Amniotic epithelial cell (primary cell): ENCODE results near the gene P2RX6.
"Not testable (repeated sequence)": the region's sequence is repeated elsewhere in the genome, so short reads cannot be mapped to it uniquely, and the experiment has no call there.

Experiments used
- DNase-seq: peaks from one replicate; pipeline ENCODE4 v3.0.0-alpha.2; 2010; ENCODE audit warnings: low read depth

The P2RX6 gene

DNA sequence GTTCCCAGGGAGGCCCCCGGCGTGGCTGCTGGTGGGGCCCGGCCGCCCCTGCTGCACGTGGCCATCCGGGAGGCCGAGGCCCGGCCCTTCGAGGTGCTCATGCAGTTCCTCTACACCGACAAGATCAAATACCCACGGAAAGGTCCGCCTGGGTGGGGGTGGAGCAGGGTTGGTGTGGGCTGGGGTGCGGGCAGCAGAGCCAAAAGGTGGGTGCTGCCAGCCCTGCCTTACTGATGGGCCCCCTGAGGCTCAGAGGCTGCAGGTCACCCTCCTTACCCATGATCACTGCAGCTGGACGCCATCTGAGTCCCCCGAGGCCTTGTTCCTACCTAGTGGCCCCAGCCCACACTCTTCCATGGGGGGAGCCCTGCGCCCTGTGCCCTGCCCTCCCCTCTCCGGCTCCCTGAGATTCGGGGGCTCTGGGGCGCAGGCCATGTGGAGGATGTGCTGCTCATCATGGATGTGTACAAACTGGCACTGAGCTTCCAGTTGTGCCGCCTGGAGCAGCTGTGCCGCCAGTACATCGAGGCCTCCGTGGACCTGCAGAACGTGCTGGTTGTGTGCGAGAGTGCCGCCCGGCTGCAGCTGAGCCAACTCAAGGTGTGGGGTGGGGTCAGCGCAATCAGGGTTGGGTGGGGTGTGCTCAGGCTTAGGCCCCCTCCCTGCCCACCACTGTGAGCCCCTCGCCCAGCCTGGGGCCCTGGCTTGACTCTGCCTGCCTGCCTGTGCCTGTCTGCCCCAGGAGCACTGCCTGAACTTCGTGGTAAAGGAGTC lies 20.6 kb upstream of the P2RX6 start:
- no peak for DNase-seq

DNA sequence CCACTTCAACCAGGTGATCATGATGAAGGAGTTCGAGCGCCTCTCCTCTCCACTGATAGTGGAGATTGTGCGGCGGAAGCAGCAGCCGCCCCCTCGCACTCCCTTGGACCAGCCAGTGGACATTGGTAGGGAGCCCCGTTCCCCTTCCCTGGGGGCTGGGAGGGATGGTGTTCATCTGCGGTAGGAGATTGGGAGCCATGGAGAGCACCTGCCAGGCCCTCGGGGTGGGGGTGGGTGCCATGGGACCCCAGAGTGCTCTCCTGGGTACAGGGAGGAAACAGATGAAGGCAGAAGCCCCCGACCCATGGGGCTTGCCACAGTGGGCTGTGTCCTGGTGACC lies 20.1 kb upstream of the P2RX6 start:
- DNase-seq: no peak

DNA sequence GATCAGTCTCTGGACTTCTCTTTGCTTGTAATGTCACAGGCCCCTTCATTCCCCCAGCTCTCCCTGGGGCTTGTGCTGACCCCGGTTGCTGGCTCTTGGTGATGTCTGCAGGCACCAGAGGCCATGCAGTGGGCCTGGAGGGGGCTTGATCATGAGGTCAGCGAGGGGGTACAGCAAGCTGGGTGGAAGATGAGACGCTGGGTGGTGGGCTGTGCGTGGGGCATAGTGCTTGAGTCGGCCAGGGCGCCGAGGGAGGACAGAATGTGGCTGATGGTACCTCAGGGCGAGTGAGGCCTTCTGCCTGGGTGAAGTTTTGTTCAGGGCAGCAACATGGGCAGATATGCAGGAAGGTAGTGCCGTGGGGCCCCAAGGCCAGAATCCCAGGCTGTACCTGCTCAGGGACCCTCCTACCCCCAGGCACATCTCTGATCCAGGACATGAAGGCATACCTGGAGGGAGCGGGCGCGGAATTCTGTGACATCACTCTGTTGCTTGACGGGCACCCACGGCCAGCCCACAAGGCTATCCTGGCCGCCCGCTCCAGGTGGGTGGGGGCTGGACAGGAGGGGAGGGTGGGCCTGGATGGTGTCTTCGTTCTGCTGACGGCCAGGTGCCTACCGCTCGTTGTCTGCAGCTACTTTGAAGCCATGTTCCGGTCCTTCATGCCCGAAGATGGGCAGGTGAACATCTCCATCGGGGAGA lies 19.5 kb upstream of the P2RX6 start:
- no peak for DNase-seq

DNA sequence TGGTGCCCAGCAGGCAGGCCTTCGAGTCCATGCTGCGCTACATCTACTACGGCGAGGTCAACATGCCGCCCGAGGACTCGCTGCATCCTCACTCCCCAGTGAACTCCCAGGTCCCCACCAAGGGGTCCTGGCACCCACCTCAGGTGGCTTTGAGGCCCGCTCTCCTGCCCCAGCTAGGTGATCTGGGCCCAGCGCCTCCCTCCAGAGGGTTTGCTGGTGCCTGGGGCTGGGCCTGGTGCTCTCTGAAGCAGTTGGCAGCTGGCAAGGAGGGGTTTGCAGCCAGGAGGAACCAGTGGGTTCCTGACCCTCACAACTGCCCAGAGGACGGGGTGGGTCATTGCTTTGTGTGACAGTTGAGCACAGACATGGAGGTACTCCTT lies 18.9 kb upstream of the P2RX6 start:
- DNase-seq: no peak

DNA sequence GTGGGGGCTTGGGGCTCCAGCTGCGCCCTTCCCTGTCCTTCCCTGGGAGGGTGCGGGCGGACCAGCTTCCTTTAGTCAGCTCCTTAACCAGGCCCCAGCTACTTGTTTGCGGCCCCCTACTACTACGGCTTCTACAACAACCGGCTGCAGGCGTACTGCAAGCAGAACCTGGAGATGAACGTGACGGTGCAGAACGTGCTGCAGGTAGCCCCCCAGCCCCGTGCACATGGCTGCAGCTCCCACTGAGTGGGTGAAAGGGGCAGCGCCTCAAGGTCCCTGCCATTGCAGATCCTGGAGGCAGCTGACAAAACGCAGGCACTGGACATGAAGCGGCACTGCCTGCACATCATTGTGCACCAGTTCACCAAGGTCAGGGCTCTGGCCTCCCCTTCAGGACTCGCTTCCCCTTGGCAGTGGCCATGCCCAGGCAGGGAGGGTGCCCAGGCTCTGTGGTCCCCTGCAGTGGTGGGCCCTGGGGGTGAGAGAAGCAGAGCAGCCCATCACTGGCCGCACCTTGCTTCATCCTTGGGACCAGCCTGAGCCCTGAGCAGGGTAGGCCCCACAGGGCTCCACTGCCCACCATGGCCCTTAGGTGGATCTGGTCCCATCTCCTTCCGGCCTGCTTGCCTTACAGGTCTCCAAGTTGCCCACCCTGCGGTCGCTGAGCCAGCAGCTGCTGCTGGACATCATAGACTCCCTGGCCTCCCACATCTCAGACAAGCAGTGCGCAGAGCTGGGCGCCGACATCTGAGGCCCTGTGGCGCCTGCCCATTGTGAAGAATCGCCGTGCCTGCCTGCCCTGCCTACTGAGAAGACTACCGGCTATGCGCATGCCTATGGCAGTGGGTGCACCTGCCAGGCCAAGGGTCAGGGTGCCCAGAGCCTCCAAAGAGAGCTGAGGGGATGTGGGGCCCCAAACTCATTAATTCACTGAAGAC lies 18.1 kb upstream of the P2RX6 start:
- DNase-seq: no peak

DNA sequence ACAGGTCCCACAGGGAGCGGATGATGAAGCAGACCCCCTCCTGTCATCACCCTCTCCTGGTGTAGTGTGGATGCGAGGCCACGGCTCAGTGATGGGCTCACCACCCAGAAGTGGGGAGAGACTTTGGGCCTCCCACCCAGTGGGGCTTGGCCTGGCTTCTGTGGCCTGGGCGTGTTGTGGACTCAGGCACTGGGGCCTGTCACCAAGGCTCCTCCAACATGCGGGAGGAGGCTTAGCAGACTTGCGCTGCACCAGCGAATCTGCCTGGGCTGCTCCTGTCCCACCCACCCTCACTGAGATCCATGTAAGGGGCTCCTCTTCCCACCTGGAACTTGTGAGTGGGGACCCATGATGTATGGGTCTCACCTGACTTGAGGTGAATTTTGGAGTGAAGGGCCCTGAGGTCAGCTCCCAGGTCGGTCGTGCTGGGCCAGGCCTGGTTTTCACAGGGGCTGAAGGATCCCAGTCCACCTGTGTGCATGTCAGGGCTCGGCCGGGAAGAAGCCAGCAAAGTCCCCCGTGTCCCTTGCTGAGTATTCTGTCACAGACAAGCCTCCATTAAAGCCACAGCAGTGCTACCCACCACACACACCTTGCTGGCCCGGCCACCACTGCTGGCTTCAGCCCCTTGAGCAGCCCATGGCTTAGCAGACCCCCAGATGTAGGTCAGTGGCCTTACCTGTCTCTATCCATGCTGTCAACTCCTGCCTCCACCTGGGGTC lies 17.3 kb upstream of the P2RX6 start:
- no peak for DNase-seq

DNA sequence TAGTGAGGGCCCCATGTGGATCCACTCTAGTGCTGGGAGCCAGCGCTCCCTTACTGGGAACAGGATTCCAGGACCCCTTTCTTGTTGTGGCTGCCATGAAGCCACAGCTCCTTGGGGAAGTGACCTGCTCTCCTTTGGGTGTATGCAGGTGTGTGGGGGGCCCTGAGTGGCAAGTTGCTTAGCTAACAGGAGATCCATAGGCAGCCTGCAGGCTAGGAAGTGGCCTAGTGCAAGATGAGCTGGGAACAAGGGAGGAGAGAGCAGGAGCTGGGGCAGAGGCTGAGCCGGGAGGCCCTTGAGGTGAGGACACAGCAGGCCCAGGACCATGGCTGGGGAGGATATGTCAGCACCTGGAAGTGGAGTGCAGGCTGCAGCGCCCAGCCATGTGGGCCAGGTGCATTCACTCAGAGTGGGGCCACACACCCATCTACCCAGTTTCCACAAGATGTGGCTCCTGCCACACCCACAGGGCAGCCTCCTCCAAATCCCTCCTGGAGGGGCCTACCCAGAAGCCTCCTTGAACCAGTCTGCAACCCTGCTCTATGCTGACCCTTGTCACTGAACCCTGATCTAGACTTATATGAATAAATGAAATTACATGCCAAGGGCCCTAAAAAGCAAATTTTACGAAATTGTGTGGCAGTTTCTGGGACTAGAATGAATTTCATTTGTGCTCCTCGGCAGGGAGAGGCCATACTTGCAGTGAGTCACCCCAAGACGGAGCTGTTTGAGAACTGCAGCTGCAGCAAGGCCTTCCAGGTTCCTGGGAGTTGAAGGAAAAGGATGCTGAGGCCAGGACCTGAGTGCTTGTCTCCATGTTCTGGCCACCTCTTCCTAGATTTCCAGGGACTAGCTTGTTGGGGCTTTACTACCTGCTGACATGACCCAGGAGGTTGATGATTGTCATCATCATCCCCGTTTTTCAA lies 16.3 kb upstream of the P2RX6 start:
- DNase-seq: peak; percentile 24

DNA sequence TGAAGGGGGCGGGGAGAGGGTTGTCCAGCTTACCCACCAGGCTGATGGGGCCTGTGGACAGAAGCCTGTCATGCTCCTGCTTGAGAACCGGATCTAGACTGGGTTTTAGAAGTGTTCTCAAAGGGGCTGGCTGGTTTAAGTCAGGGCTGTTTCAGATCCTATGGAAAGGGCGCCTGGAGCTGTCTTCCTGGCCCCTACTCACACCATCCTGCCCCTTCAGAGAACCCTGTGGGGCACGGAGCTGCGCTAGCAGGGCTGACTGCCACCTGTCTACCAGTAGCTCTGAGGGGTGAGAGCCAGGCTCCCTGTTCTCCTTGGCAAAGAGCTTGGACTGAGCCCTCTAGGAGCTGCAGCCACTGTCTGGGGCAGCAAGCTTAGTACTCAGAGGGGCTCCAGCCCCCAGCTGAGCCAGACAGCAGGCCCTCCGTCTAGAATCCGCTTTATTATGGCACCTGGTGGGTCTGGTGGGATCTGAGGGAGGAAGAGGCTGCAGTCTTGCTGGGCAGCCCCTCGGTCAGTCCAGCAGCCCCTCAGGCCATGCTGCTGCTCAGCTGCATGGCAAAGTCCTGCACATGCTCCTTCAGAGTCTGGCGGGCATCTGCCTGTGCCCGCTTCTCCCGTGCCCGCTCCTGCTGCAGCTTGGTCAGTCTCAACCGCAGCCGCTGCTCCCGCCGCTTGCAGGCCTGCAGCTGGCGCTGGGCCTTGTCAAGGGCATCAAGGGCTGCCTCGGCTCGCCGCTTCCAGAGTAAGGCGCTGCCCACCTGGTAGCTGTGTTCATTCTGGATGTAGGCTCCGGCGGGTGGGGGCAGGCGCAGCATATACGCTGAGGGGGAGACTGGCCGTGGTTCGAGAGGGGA lies 15.4 kb upstream of the P2RX6 start:
- no peak for DNase-seq

DNA sequence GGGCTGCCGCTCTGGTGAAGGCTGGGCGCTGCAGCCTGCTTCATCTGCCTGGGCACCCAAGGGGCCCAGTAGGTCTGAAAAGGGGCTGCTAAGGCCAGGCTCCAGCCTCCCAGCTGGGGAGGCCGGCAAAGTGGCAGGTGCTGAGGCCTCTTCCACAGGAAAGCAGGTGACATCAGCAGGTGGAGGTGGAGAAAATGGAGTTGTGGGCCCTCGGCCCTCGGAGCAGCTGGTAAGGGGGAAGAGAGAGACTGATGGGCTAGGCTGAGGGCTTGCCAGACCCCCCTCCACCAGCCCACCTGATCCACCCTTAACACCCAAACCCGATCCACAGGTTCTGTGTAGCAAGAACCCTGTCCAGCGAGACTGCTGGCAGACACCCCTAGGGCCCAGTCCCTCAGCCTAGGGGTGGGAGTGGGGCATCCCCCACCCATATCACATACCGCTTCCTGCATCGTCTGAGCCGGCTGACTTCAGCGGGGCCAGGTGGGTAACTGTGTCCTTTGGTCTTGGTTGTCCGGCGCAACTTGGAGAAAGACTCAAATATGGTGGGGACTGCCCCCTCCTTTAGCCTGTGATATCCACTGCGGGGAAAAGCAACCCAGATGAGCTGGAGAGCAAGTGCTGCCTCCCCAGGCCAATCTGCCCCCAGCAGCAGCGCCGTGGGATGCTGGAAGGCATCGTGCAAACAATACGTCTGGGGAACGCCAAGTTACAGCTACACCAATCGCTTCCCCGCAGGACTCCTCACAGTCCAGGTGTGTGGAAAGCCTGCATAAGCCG lies 14.6 kb upstream of the P2RX6 start:
- DNase-seq: no peak

DNA sequence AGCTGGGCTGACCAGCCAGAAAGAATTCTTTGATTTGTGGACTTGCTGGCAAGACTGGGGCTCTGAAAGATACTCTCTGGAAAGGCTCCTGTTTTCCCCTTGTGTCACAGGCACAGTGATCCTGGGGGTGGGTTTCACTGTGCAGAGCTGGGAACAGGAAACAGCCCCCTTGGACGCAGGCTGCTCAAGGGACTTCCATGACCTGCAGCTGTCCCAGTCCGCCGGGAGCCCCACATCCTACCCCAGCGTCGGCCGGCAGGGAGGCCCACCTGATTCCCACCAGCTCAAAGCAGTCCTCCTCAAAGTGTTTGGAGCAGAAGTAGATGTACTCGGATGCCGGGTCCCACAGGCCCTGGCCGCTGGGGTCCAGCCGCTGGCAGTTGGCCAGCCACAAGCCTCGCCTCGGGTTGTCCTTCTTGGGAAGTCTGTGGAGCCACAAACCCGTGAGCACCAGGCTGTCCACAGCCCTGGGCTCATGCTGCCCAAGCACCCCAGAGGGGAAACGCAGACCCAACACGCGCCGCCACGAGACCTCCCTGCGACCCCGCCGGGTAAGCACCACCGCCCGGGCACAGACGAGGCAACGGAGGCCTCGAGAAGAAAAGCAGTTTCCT lies 13.9 kb upstream of the P2RX6 start:
- no peak for DNase-seq

DNA sequence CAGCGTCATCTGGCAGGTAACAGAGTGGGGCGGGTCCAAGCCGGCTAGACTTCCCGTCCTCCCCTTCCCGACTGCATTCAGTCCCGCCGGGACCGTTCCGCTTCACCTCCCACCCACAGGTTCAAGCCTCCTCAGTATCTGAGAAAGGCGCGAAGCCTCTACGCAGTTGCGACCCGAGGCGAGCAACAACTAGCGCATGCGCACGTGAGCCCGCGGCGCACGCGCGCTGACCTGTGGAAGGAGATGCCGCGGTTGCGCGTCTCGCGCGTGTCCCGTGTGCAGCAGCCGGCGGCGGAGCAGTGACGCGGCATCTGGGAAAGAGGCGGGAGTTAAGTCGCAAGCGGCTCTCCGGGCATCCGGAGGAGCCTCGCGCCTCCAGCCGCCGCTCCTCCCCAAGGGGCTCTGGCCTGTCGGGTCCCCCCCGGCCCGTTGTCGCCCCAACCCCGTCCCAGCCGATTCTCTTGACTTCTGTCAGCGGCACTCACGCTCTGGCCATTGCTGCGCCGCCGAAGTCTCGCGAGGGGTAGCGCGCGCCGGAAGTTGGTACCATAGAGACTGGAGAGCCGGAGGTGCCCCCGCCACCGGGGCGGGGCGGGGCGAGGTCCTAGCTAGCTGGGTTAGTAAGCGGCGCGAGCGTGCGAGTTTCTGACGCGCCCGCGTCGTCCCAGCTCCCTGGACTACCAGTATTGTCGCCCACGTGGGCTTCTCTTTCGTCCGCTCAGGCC lies 13.2 kb upstream of the P2RX6 start, which contains the start of gene THAP7:
THAP7 (minus strand) TSS at position 518 of the 725 bp plus-strand sequence; CDS start at position 311, 207 bp downstream.
- peak; percentile 91 for DNase-seq

DNA sequence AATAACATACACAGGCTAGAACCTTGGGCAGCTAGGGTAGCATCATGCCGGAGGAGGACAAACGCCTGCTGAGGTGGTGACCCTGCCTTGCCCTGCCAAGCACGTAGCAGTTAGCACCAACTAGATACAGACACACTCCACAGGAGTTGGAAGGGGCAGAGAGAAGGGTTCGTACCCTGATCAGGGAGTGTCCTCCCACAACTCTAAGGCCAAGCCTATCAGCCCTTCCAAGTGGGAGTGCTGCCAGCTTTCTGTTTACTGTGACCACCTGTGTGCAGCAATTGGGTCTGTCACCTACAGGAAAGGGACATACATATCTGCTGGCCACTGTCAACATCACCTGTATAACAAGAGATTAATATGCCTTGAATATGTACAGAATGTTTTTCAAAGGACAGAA lies 11.2 kb upstream of the P2RX6 start:
- DNase-seq: no peak

DNA sequence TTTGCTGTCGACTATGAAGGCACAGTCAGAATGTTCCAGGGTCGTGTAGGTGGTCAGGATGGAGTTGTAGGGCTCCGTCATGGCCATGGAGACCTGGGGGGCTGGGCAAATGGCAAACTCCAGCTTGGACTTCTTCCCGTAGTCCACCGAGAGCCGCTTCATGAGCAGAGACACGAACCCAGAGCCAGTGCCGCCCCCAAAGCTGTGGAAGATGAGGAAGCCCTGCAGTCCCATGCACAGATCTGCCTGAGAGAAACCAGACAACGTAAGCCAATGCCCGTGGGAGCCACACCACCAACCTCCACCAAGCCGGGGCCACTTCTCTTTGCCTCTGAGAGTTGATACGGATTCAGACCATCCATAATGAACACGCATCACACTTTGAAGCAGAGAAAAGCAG lies 5.8 kb upstream of the P2RX6 start:
- not testable (repeated sequence) for DNase-seq

DNA sequence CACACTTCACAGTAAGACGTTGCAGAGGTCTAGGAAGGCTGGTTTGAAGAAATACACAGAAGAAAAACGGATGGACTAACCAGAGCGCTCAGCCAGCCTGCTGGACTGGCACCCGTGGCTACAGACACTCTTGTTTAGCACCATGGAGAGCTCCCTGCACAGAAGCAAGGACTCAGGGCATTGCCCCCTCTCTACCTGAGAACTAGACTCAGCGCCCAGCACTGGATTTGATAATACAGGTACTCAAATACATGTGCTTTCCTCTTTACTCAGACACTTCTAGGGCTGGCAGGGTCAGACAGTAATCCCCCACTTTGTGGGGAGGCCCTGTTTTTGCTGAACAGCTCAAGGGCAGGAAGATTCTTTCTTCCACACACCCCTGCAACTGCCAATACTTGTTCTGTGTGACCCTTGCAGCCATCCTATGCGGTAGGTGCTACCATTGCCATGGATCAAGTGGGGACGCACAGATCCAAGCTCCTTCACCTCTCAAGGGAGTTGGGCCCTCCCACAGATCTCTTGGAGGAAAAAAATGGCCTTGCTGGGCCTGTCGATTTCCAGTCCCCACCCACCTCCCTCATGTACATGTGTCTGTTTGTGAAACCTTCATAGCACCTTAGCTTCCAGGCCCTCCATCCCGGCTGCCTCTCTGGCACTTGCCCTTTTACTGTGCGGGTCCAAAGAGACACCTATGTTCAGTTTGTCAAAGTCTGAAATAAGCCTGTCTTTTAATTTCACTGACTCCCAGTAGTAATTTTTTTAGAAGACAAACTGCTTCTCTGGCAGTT lies 5.1 kb upstream of the P2RX6 start:
- DNase-seq: peak; percentile 70

DNA sequence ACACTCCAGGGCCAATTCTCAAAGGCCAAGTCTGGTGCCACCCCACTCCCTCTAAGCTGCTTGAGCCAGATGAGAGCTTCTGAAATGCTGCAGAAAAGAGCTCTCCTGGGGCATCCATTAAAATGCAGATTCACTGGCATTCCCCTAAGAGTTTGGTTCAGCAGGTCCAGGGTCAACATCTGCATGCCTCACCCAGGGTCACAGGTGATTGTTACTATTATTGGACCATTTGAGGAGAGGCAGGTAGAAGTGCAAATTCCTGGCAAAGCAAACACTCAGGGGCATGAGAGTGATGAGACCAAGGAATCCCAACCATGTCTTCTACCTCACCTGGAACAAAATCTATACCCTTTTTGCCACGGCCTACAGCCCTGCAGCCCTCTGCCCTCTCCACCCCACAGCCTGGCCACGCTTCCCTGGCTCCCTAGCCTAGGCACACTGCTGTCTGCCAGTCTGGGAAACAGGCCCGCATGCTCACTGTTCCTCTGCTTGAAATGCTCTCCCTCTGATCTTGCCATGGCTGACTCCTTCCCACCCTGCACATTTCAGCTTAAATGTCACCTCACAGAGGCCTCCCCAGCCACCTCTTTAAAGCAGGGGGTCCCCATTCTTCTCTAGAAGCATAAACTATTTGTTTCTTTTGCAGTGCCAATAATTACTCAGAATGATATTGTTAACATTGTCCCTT lies 4.4 kb upstream of the P2RX6 start:
- DNase-seq: no peak
